ENCODE results near the gene ZNF516. TPM values are rescaled to one million over a fixed set of nuclear protein-coding genes. Genes with fewer than 3 reads are reported as not detected.

ZNF516 gene
- total RNA-seq, 3 donors from 2014 or later (not counting 1 experiment from before 2014, with no cell fraction given) = 49.1 to 60.0 (median 52.4) TPM

- Mint-ChIP-seq H3K4me3 (no peak overlapping the region), H3K4me1 (peaks cover 67 to 74% of the 10 kb centered on the region in 2 donors), H3K9me3 (no peaks in the 10 kb centered on the region), H3K27me3 (ENCODE audit: low read depth in 2 of 2) (no peaks in the 10 kb centered on the region), H3K27ac (peak overlapping the region; percentile 38 to 53), H3K36me3 (no peaks in the 10 kb centered on the region)
- Histone ChIP-seq H3K9me3 (ENCODE audit: control insufficient read depth, insufficient read depth, low read length) (no peaks in the 10 kb centered on the region), H3K27me3 (ENCODE audit: control insufficient read depth, insufficient read depth, low read length) (no peaks in the 10 kb centered on the region), H3K4me3 (ENCODE audit: low read length) (no peak overlapping the region), H3K36me3 (ENCODE audit: control insufficient read depth, insufficient read depth, low read length) (no peaks in the 10 kb centered on the region), H3K4me1 (ENCODE audit: control insufficient read depth, insufficient read depth, low read length) (peaks cover 9% of the 10 kb centered on the region), H3K27ac (ENCODE audit: low read length) (no peak overlapping the region)
- TF ChIP-seq CTCF (IDR thresholded peaks at IDR 0.05) = no peak
- 89% methylated on average over 5 of the region's 5 CpGs for WGBS (ENCODE audit: insufficient coverage)
- intact Hi-C loops (cut with micrococcal nuclease) = no loop called here
- ATAC-seq (no peak), DNase-seq (no peak)
Measured at GRCh38 chr18:76410033-76410432, 85.0 kb downstream of the ZNF516 start.

- no peaks in the 10 kb centered on the region for H3K27me3 ChIP-seq (ENCODE audit: control insufficient read depth, insufficient read depth, low read length)
- Mint-ChIP-seq H3K27me3 (ENCODE audit: low read depth in 2 of 2) (no peaks in the 10 kb centered on the region), H3K4me1 (peaks cover 64 to 68% of the 10 kb centered on the region in 2 donors), H3K4me3 (no peak overlapping the region), H3K9me3 (no peaks in the 10 kb centered on the region), H3K36me3 (no peaks in the 10 kb centered on the region), H3K27ac (no peak overlapping the region)
- DNase-seq = no peak
- no peak overlapping the region for H3K27ac ChIP-seq (ENCODE audit: low read length)
- TF ChIP-seq CTCF (IDR thresholded peaks at IDR 0.05) = no peak
- no peak for ATAC-seq
- intact Hi-C loops (cut with micrococcal nuclease) = no loop called here
- H3K4me1 ChIP-seq (ENCODE audit: control insufficient read depth, insufficient read depth, low read length) = peaks cover 4% of the 10 kb centered on the region
- H3K36me3 ChIP-seq (ENCODE audit: control insufficient read depth, insufficient read depth, low read length) = no peaks in the 10 kb centered on the region
- 91% methylated on average over 15 of the region's 15 CpGs for WGBS (ENCODE audit: insufficient coverage)
- no peaks in the 10 kb centered on the region for H3K9me3 ChIP-seq (ENCODE audit: control insufficient read depth, insufficient read depth, low read length)
- no peak overlapping the region for H3K4me3 ChIP-seq (ENCODE audit: low read length)
Measured at GRCh38 chr18:76408480-76409067, 86.5 kb downstream of the ZNF516 start.

DNA sequence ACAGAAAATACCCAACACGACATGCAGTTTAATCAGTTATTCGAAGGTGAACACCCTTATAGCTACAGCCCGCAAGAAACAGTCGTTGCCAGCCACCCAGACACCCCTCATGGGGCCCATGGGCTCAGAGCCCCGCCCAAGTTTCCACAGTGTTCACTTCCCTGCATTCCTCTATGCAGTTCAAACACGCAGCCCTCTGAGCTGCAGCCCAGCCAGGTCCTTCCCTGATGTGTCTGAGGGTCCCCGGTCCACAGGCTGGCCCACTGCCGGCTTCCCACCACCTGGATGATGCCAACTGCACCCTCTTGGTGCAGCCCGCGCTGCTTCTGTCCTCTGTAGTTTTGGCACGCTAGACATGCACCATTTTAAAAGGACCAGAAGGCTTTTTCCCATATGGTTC is 87.4 kb downstream of the ZNF516 start:
- H3K9me3 Mint-ChIP-seq = no peaks in the 10 kb centered on the region
- no peaks in the 10 kb centered on the region for H3K27me3 ChIP-seq (ENCODE audit: control insufficient read depth, insufficient read depth, low read length)
- 92% methylated on average over 11 of the region's 11 CpGs for WGBS (ENCODE audit: insufficient coverage)
- peaks cover 66 to 70% of the 10 kb centered on the region in 2 donors for H3K4me1 Mint-ChIP-seq
- DNase-seq (no peak), ATAC-seq (no peak)
- no peaks in the 10 kb centered on the region for H3K9me3 ChIP-seq (ENCODE audit: control insufficient read depth, insufficient read depth, low read length)
- H3K4me3 Mint-ChIP-seq = no peak overlapping the region
- intact Hi-C loops (cut with micrococcal nuclease) = no loop called here
- no peak for TF ChIP-seq CTCF (IDR thresholded peaks at IDR 0.05)
- no peak overlapping the region for H3K4me3 ChIP-seq (ENCODE audit: low read length)
- H3K27ac Mint-ChIP-seq = no peak overlapping the region
- no peak overlapping the region for H3K27ac ChIP-seq (ENCODE audit: low read length)
- no peaks in the 10 kb centered on the region for H3K36me3 ChIP-seq (ENCODE audit: control insufficient read depth, insufficient read depth, low read length)
- no peaks in the 10 kb centered on the region for H3K36me3 Mint-ChIP-seq
- no peaks in the 10 kb centered on the region for H3K27me3 Mint-ChIP-seq (ENCODE audit: low read depth in 2 of 2)
- H3K4me1 ChIP-seq (ENCODE audit: control insufficient read depth, insufficient read depth, low read length) = no peaks in the 10 kb centered on the region

DNA sequence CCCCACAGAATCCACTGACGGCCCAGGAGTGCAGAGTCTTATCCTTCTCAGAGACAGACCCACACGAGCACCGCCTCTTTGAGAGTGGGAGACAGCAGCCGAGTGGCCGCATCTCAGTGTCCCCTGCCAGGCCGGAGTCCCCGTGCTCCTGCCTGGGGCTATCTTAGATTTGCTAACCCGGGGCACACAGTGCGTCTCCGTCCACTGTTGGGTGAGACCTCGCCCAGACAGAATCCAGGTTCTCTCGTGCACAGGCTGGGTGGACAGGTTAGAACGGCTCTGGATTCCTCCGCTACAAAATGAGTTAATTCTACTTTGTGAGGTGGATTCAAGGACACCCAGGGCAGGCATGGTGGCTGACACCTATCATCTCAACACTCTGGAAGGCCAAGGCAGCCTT is 88.3 kb downstream of the ZNF516 start:
- no peak for TF ChIP-seq CTCF (IDR thresholded peaks at IDR 0.05)

More for the DNA sequence above, 88.3 kb downstream of the ZNF516 start:
- H3K36me3 Mint-ChIP-seq = no peaks in the 10 kb centered on the region
- 94% methylated on average over 14 of the region's 14 CpGs for WGBS (ENCODE audit: insufficient coverage)
- Histone ChIP-seq H3K9me3 (ENCODE audit: control insufficient read depth, insufficient read depth, low read length) (no peaks in the 10 kb centered on the region), H3K4me1 (ENCODE audit: control insufficient read depth, insufficient read depth, low read length) (peaks cover 3% of the 10 kb centered on the region), H3K27me3 (ENCODE audit: control insufficient read depth, insufficient read depth, low read length) (no peaks in the 10 kb centered on the region), H3K4me3 (ENCODE audit: low read length) (no peak overlapping the region), H3K27ac (ENCODE audit: low read length) (no peak overlapping the region), H3K36me3 (ENCODE audit: control insufficient read depth, insufficient read depth, low read length) (no peaks in the 10 kb centered on the region)
- no peaks in the 10 kb centered on the region for H3K27me3 Mint-ChIP-seq (ENCODE audit: low read depth in 2 of 2)
- intact Hi-C loops (cut with micrococcal nuclease) = no loop called here
- DNase-seq (no peak), ATAC-seq (no peak)
- no peak overlapping the region for H3K4me3 Mint-ChIP-seq
- no peaks in the 10 kb centered on the region for H3K9me3 Mint-ChIP-seq
- H3K27ac Mint-ChIP-seq = no peak overlapping the region
- H3K4me1 Mint-ChIP-seq = peaks cover 66 to 77% of the 10 kb centered on the region in 2 donors
